ENCODE measurements around the gene SMYD3. TPM values are rescaled to one million over a fixed set of nuclear protein-coding genes. Genes with fewer than 3 reads are reported as not detected.

The SMYD3 gene
- total and polyA plus RNA-seq, 10 donors: 12.5 to 33.1 (median 21.0) TPM

- Histone ChIP-seq H3K4me3 (no peak overlapping the region), H3K36me3 (peaks cover 0 to 7% (median 0%) of the 10 kb centered on the region in 6 donors), H3K27ac (no peak overlapping the region), H3K4me1 (no peaks in the 10 kb centered on the region), H3K27me3 (replicated peaks in 1 of 7) (no peaks in the 10 kb centered on the region), H3K9me3 (peaks cover 0 to 20% (median 9%) of the 10 kb centered on the region in 8 donors)
- DNase-seq: no peak
- no peak for TF ChIP-seq POLR2A (IDR thresholded peaks at IDR 0.05)
- no peak for TF ChIP-seq CTCF (IDR thresholded peaks at IDR 0.05 in 8 of 11, conservative IDR thresholded peaks at IDR 0.05 in 3 of 11)
- TF ChIP-seq POLR2AphosphoS5 (IDR thresholded peaks at IDR 0.05): no peak
- intact Hi-C loops (cut with DNase I; ENCODE audit: low total_unique reads): no loop called here
- WGBS, 5 donors: 81 to 87% (median 81%) methylated on average over 7 of the region's 7 CpGs
These were observed 612.2 kb downstream of the SMYD3 start for GRCh38 chr1:245894843-245895242.

GRCh38 chr1:245893025-245893424 lies 614.1 kb downstream of the SMYD3 start:
- WGBS, 5 donors: 81 to 91% (median 85%) methylated on average over 1 of the region's 1 CpG
- intact Hi-C loops (cut with DNase I; ENCODE audit: low total_unique reads): no loop called here

GRCh38 chr1:245888809-245889208 lies 618.3 kb downstream of the SMYD3 start:
- no peak overlapping the region for H3K27ac ChIP-seq
- H3K4me3 ChIP-seq: no peak overlapping the region
- peaks cover 0 to 15% (median 10%) of the 10 kb centered on the region in 8 donors for H3K9me3 ChIP-seq
- no peak for DNase-seq
- H3K4me1 ChIP-seq: no peaks in the 10 kb centered on the region
- TF ChIP-seq POLR2A (IDR thresholded peaks at IDR 0.05) (no peak), CTCF (IDR thresholded peaks at IDR 0.05 in 8 of 11, conservative IDR thresholded peaks at IDR 0.05 in 3 of 11) (peak in 7 of 11 experiments; percentile 20 to 46 (median 31)), POLR2AphosphoS5 (IDR thresholded peaks at IDR 0.05) (no peak)
- 48 to 62% (median 56%) methylated on average over 2 of the region's 2 CpGs for WGBS, 5 donors
- intact Hi-C loops (cut with DNase I; ENCODE audit: low total_unique reads): no loop called here
- H3K27me3 ChIP-seq (replicated peaks in 1 of 7): no peaks in the 10 kb centered on the region
- H3K36me3 ChIP-seq: peaks cover 0 to 4% (median 0%) of the 10 kb centered on the region in 6 donors

More at GRCh38 chr1:245893025-245893424, 614.1 kb downstream of the SMYD3 start:
- no peak for TF ChIP-seq POLR2A (IDR thresholded peaks at IDR 0.05)
- no peak for TF ChIP-seq POLR2AphosphoS5 (IDR thresholded peaks at IDR 0.05)
- TF ChIP-seq CTCF (IDR thresholded peaks at IDR 0.05 in 8 of 11, conservative IDR thresholded peaks at IDR 0.05 in 3 of 11): no peak
- Histone ChIP-seq H3K27ac (no peak overlapping the region), H3K4me1 (no peaks in the 10 kb centered on the region), H3K4me3 (no peak overlapping the region), H3K27me3 (replicated peaks in 1 of 7) (no peaks in the 10 kb centered on the region), H3K9me3 (peaks cover 0 to 22% (median 10%) of the 10 kb centered on the region in 8 donors), H3K36me3 (peaks cover 0 to 3% (median 0%) of the 10 kb centered on the region in 6 donors)
- no peak for DNase-seq

- no peak for DNase-seq
- no peak overlapping the region for H3K4me3 ChIP-seq
- H3K27ac ChIP-seq: no peak overlapping the region
- WGBS, 5 donors: 84 to 100% (median 92%) methylated on average over 1 of the region's 1 CpG
- intact Hi-C loops (cut with DNase I; ENCODE audit: low total_unique reads): no loop called here
- H3K4me1 ChIP-seq: no peaks in the 10 kb centered on the region
- TF ChIP-seq POLR2A (IDR thresholded peaks at IDR 0.05) (no peak), POLR2AphosphoS5 (IDR thresholded peaks at IDR 0.05) (no peak), CTCF (IDR thresholded peaks at IDR 0.05 in 8 of 11, conservative IDR thresholded peaks at IDR 0.05 in 3 of 11) (no peak)
- peaks cover 0 to 4% (median 0%) of the 10 kb centered on the region in 6 donors for H3K36me3 ChIP-seq
- H3K27me3 ChIP-seq (replicated peaks in 1 of 7): no peaks in the 10 kb centered on the region
- peaks cover 0 to 7% (median 2%) of the 10 kb centered on the region in 8 donors for H3K9me3 ChIP-seq
These were observed 619.2 kb downstream of the SMYD3 start for GRCh38 chr1:245887829-245888228.

Data from spleen (tissue), 11 donors.